Endothelial cell of umbilical vein (primary cell): ENCODE data around the gene OPCML.

Experiments
- CTCF ChIP-seq, 2 donors: IDR thresholded peaks; 1 replicate in 1 of 2; 2 replicates in 1 of 2; pipeline ENCODE4 v1.5.1; 2011; ENCODE audit warnings: low read length in 2 of 2, mild to moderate bottlenecking in 2 of 2, moderate library complexity in 2 of 2, control low read depth in 1 of 2, inconsistent platforms in 1 of 2, low read depth in 1 of 2; ENCODE audit not compliant: insufficient read depth in 1 of 2; ENCODE audit errors: extremely low read depth in 1 of 2
- EZH2 ChIP-seq: IDR thresholded peaks from 2 replicates; pipeline ENCODE4 v1.6.1; 2012; ENCODE audit warnings: borderline replicate concordance, low read depth, mild to moderate bottlenecking, moderate library complexity, low read length, inconsistent platforms; ENCODE audit not compliant: severe bottlenecking
- GATA2 ChIP-seq: IDR thresholded peaks from 2 replicates; pipeline ENCODE4 v1.7.0; 2011; ENCODE audit warnings: low read depth, mild to moderate bottlenecking, moderate library complexity, mixed read lengths, low read length; ENCODE audit not compliant: insufficient read length, insufficient read depth
- POLR2A ChIP-seq: IDR thresholded peaks from 2 replicates; pipeline ENCODE4 v1.6.1; 2012; ENCODE audit warnings: low read depth, mild to moderate bottlenecking, control low read depth, low read length

- no peak for TF ChIP-seq CTCF (IDR thresholded peaks at IDR 0.05; ENCODE audit: extremely low read depth in 1 of 2, insufficient read depth in 1 of 2, low read depth in 1 of 2, low read length in 2 of 2)
- no peak for TF ChIP-seq EZH2
- TF ChIP-seq GATA2 = no peak
- no peak for TF ChIP-seq POLR2A
Measured at GRCh38 chr11:132402071-132402684, 1130.1 kb downstream of the OPCML start.
